Upper lobe of left lung (tissue), 6 donors: ENCODE data around the gene KLF9. TPM values are rescaled to one million over a fixed set of nuclear protein-coding genes. Genes with fewer than 3 reads are reported as not detected.

ENCODE experiments used
- ATAC-seq, 2 donors: fragments of 200-7000 bp; cut with Tn5 transposase; one replicate each; pipeline ENCODE4 v1.9.1; 2022; ENCODE audit warnings: mild to moderate bottlenecking in 2 of 2, moderate library complexity in 2 of 2; ENCODE audit not compliant: low FRiP score in 2 of 2
- DNase-seq, 2 donors: peaks; one replicate each; pipeline ENCODE4 v3.0.0-alpha.2; 2019 to 2020
- H3K27ac ChIP-seq, 4 donors: fragments of 200-600 bp; sonication (generic); one replicate each; pipeline ENCODE4 v1.5.1; 2016 to 2019
- H3K27me3 ChIP-seq, 4 donors: fragments of 200-600 bp; sonication (generic); one replicate each; pipeline ENCODE4 v1.5.1; 2017 to 2019
- H3K36me3 ChIP-seq, 4 donors: fragments of 200-600 bp; sonication (generic); one replicate each; pipeline ENCODE4 v1.5.1; 2016 to 2019
- H3K4me1 ChIP-seq, 4 donors: fragments of 200-600 bp; sonication (generic); one replicate each; pipeline ENCODE4 v1.5.1; 2018 to 2019
- H3K4me3 ChIP-seq, 4 donors: fragments of 200-600 bp; sonication (generic); one replicate each; pipeline ENCODE4 v1.5.1; 2017 to 2019; ENCODE audit warnings: mild to moderate bottlenecking in 2 of 4, moderate library complexity in 1 of 4
- H3K9me3 ChIP-seq, 4 donors: fragments of 200-600 bp; sonication (generic); one replicate each; pipeline ENCODE4 v1.5.1; 2018 to 2019
- EP300 ChIP-seq, 4 donors: sonication (generic); formaldehyde crosslinking; IDR thresholded peaks; one replicate each; pipeline ENCODE4 v1.5.1; 2017; ENCODE audit warnings: antibody characterized with exemption in 4 of 4, control low read depth in 2 of 4
- POLR2A ChIP-seq, 4 donors: fragments of 450-650 bp; IDR thresholded peaks; one replicate each; pipeline ENCODE4 v1.5.1; 2016 to 2017; ENCODE audit warnings: antibody characterized with exemption in 4 of 4, mild to moderate bottlenecking in 2 of 4
- POLR2AphosphoS5 ChIP-seq, 2 donors: sonication (generic); formaldehyde crosslinking; IDR thresholded peaks; one replicate each; pipeline ENCODE4 v1.5.1; 2017; ENCODE audit warnings: antibody characterized with exemption in 2 of 2
- WGBS, 2 donors: methylation state at CpG; one replicate each; pipeline ENCODE4 v1.1.5; 2017 to 2018; 5-methylcytosine and 5-hydroxymethylcytosine counted together
- total RNA-seq, 6 donors: library from RNA; depleted of rRNA in 4 of 6; stranded (reverse); fragments of >200 nt in 4 of 6; gene quantifications; one replicate each; pipeline versions ENCODE4 v1.1.0 to v1.2.1, GENCODE V29; 2016 to 2021
- TF ChIP-seq, protein P1 (sequence below), 6 experiments: fragments of 450-650 bp in 4 of 6; fragments of 200-600 bp in 2 of 6; sonication (generic) in 2 of 6; IDR thresholded peaks; one replicate each; pipeline ENCODE4 v1.5.1; 2016 to 2019; ENCODE audit warnings: antibody characterized with exemption in 6 of 6
- donor health status: DM: no; HTN: no; CAD: no; lungs with moderate emphysema.
- donor health status: DM: no; HTN: yes; CAD: no; lungs with severe emphysema.

KLF9 gene
- total RNA-seq, 6 donors from 2014 or later, result 51.8 to 135 (median 83.5) TPM

DNA sequence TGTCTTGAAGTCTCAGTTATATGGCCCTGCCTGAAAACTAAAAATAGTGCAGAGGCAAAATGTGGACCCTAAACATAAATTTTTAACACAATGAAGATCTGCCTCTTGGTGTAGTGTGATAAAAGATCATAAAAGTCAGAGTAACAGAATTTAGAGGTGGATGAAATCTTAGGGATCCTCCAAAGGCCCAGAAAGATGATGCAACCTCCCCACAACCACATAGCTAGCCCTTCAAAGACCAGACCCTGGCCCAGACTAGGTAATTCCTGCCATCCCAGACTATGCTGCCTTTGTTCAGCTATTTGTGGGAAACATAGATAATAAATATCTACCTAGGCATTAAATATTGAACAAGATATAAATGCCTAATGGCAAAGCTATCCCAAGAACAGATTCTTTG is 15.3 kb downstream of the KLF9 start:
- Histone ChIP-seq H3K36me3 (no peaks in the 10 kb centered on the region), H3K4me1 (peaks cover 82 to 94% (median 88%) of the 10 kb centered on the region in 4 donors), H3K4me3 (peak overlapping the region in 1 of 4 donors; percentile 4), H3K9me3 (no peaks in the 10 kb centered on the region), H3K27me3 (no peaks in the 10 kb centered on the region), H3K27ac (peak overlapping the region; percentile 31 to 74 (median 58))
- TF ChIP-seq, protein P1, sequence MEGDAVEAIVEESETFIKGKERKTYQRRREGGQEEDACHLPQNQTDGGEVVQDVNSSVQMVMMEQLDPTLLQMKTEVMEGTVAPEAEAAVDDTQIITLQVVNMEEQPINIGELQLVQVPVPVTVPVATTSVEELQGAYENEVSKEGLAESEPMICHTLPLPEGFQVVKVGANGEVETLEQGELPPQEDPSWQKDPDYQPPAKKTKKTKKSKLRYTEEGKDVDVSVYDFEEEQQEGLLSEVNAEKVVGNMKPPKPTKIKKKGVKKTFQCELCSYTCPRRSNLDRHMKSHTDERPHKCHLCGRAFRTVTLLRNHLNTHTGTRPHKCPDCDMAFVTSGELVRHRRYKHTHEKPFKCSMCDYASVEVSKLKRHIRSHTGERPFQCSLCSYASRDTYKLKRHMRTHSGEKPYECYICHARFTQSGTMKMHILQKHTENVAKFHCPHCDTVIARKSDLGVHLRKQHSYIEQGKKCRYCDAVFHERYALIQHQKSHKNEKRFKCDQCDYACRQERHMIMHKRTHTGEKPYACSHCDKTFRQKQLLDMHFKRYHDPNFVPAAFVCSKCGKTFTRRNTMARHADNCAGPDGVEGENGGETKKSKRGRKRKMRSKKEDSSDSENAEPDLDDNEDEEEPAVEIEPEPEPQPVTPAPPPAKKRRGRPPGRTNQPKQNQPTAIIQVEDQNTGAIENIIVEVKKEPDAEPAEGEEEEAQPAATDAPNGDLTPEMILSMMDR (IDR thresholded peaks at IDR 0.05), result no peak
- no peak for TF ChIP-seq POLR2AphosphoS5 (IDR thresholded peaks at IDR 0.05)
- TF ChIP-seq EP300 (IDR thresholded peaks at IDR 0.05), result no peak
- TF ChIP-seq POLR2A (IDR thresholded peaks at IDR 0.05), result no peak
- ATAC-seq (no peak), DNase-seq (no peak)

- 31% methylated on average over 4 of the region's 4 CpGs for WGBS, 2 donors
- no peak for DNase-seq
- Histone ChIP-seq H3K36me3 (no peaks in the 10 kb centered on the region), H3K27me3 (no peaks in the 10 kb centered on the region), H3K4me3 (no peak overlapping the region), H3K4me1 (peaks cover 82 to 94% (median 88%) of the 10 kb centered on the region in 4 donors), H3K27ac (peak overlapping the region; percentile 31 to 74 (median 58)), H3K9me3 (no peaks in the 10 kb centered on the region)
- TF ChIP-seq POLR2AphosphoS5 (IDR thresholded peaks at IDR 0.05) (peak in 1 of 2 donors; percentile 53), EP300 (IDR thresholded peaks at IDR 0.05) (peak in 2 of 4 donors; percentile 59 to 79), POLR2A (IDR thresholded peaks at IDR 0.05) (peak in 1 of 4 donors; percentile 37)
- TF ChIP-seq, protein P1 (IDR thresholded peaks at IDR 0.05), result no peak
- ATAC-seq, result peak; percentile 43 to 69
These were observed 16.3 kb downstream of the KLF9 start for GRCh38 chr9:70398145-70398556.

- Histone ChIP-seq H3K9me3 (no peaks in the 10 kb centered on the region), H3K27ac (no peak overlapping the region), H3K27me3 (no peaks in the 10 kb centered on the region), H3K36me3 (no peaks in the 10 kb centered on the region), H3K4me1 (peaks cover 83 to 96% (median 94%) of the 10 kb centered on the region in 4 donors), H3K4me3 (no peak overlapping the region)
- TF ChIP-seq POLR2AphosphoS5 (IDR thresholded peaks at IDR 0.05) (no peak), EP300 (IDR thresholded peaks at IDR 0.05) (no peak), POLR2A (IDR thresholded peaks at IDR 0.05) (no peak)
- TF ChIP-seq, protein P1 (IDR thresholded peaks at IDR 0.05), result no peak
- DNase-seq (no peak), ATAC-seq (no peak)
- WGBS, 2 donors, result 84 to 91% methylated on average over 6 of the region's 6 CpGs
These were observed 18.8 kb downstream of the KLF9 start for GRCh38 chr9:70395652-70396051.

GRCh38 chr9:70392850-70393249 is 21.6 kb downstream of the KLF9 start:
- DNase-seq (no peak), ATAC-seq (peak; percentile 23 to 50)
- no peak overlapping the region for H3K4me3 ChIP-seq
- H3K36me3 ChIP-seq, result peaks cover 0 to under 1% (median 0%) of the 10 kb centered on the region in 4 donors
- H3K27me3 ChIP-seq, result no peaks in the 10 kb centered on the region
- no peaks in the 10 kb centered on the region for H3K9me3 ChIP-seq
- peak overlapping the region; percentile 35 to 69 (median 64) for H3K27ac ChIP-seq
- TF ChIP-seq POLR2AphosphoS5 (IDR thresholded peaks at IDR 0.05) (no peak), EP300 (IDR thresholded peaks at IDR 0.05) (no peak), POLR2A (IDR thresholded peaks at IDR 0.05) (no peak)
- TF ChIP-seq, protein P1 (IDR thresholded peaks at IDR 0.05), result no peak
- H3K4me1 ChIP-seq, result peaks cover 80 to 86% (median 81%) of the 10 kb centered on the region in 4 donors
- 44 to 51% methylated on average over 3 of the region's 3 CpGs for WGBS, 2 donors

GRCh38 chr9:70392189-70392588 is 22.3 kb downstream of the KLF9 start:
- peaks cover 1 to 7% (median 5%) of the 10 kb centered on the region in 4 donors for H3K36me3 ChIP-seq
- H3K9me3 ChIP-seq, result no peaks in the 10 kb centered on the region
- no peak for TF ChIP-seq EP300 (IDR thresholded peaks at IDR 0.05)
- TF ChIP-seq, protein P1 (IDR thresholded peaks at IDR 0.05), result peak in 3 of 6 experiments; percentile 12 to 21 (median 14)
- H3K27me3 ChIP-seq, result no peaks in the 10 kb centered on the region
- ATAC-seq (peak; percentile 40 to 73), DNase-seq (no peak)
- peaks cover 73 to 86% (median 77%) of the 10 kb centered on the region in 4 donors for H3K4me1 ChIP-seq
- H3K4me3 ChIP-seq, result no peak overlapping the region
- 69 to 88% methylated on average over 2 of the region's 2 CpGs for WGBS, 2 donors
- H3K27ac ChIP-seq, result peak overlapping the region; percentile 35 to 69 (median 64)
